SK-N-MC (cell line): Measurements from ENCODE around the gene EEFSEC.

Experiments used
- DNase-seq: peaks from one replicate; pipeline ENCODE4 v3.0.0-alpha.2; 2011; ENCODE audit warnings: low read depth, low spot score
- H3K27ac ChIP-seq: fragments of 200-600 bp; sonication (generic); 2 replicates; pipeline ENCODE4 v1.5.1; 2016; ENCODE audit warnings: mixed run types
- H3K36me3 ChIP-seq: fragments of 200-600 bp; sonication (generic); 2 replicates; pipeline ENCODE4 v1.6.1; 2017; ENCODE audit warnings: antibody characterized with exemption, low read length, mixed read lengths; ENCODE audit not compliant: insufficient read depth
- H3K4me3 ChIP-seq: fragments of 200-600 bp; sonication (generic); 2 replicates; pipeline ENCODE4 v1.5.1; 2016
- H3K9ac ChIP-seq: fragments of 200-600 bp; sonication (generic); 2 replicates; pipeline ENCODE4 v1.8.0; 2017; ENCODE audit warnings: mixed run types, mixed read lengths; ENCODE audit not compliant: insufficient read length
- H3K9me3 ChIP-seq: fragments of 200-600 bp; sonication (generic); 2 replicates; pipeline ENCODE4 v1.6.1; 2017; ENCODE audit warnings: low read depth, mild to moderate bottlenecking, antibody characterized with exemption, low read length, moderate library complexity, mixed read lengths
- EZH2 ChIP-seq: fragments of 200-600 bp; sonication (generic); IDR thresholded peaks from one replicate; pipeline ENCODE4 v1.6.1; 2017; ENCODE audit warnings: antibody characterized with exemption
- FOXP2 ChIP-seq: optimal IDR thresholded peaks from 2 replicates; pipeline ENCODE3; 2011; ENCODE audit warnings: mild to moderate bottlenecking, moderate library complexity; ENCODE audit not compliant: insufficient read depth; ENCODE audit errors: extremely low read length, control extremely low read depth
- POLR2AphosphoS5 ChIP-seq: IDR thresholded peaks from 2 replicates; pipeline ENCODE4 v1.6.1; 2012; ENCODE audit warnings: mild to moderate bottlenecking, low read depth, low read length, borderline replicate concordance

Gene EEFSEC

GRCh38 chr3:128419311-128419710 lies 266.0 kb downstream of the EEFSEC start:
- DNase-seq: no peak
- Histone ChIP-seq H3K9me3 (no peaks in the 10 kb centered on the region), H3K27ac (no peak overlapping the region), H3K36me3 (no peaks in the 10 kb centered on the region), H3K9ac (no peak overlapping the region), H3K4me3 (no peak overlapping the region)
- TF ChIP-seq EZH2: no peak
- no peak for TF ChIP-seq FOXP2
- TF ChIP-seq POLR2AphosphoS5: no peak

GRCh38 chr3:128420289-128420688 lies 267.0 kb downstream of the EEFSEC start:
- Histone ChIP-seq H3K4me3 (no peak overlapping the region), H3K27ac (no peak overlapping the region), H3K9ac (no peak overlapping the region), H3K36me3 (no peaks in the 10 kb centered on the region), H3K9me3 (no peaks in the 10 kb centered on the region)
- TF ChIP-seq EZH2 (no peak), FOXP2 (no peak), POLR2AphosphoS5 (no peak)
- DNase-seq: no peak

GRCh38 chr3:128420720-128421438 lies 267.6 kb downstream of the EEFSEC start:
- no peak for DNase-seq
- H3K27ac ChIP-seq: no peak overlapping the region
- H3K4me3 ChIP-seq: no peak overlapping the region
- H3K36me3 ChIP-seq: no peaks in the 10 kb centered on the region
- H3K9ac ChIP-seq: no peak overlapping the region
- TF ChIP-seq EZH2 (no peak), POLR2AphosphoS5 (no peak), FOXP2 (no peak)
- H3K9me3 ChIP-seq: no peaks in the 10 kb centered on the region

GRCh38 chr3:128421439-128421836 lies 268.2 kb downstream of the EEFSEC start:
- H3K9ac ChIP-seq: no peak overlapping the region
- no peak overlapping the region for H3K4me3 ChIP-seq
- H3K36me3 ChIP-seq: no peaks in the 10 kb centered on the region
- DNase-seq: no peak
- H3K27ac ChIP-seq: no peak overlapping the region
- TF ChIP-seq EZH2 (no peak), FOXP2 (no peak), POLR2AphosphoS5 (no peak)
- no peaks in the 10 kb centered on the region for H3K9me3 ChIP-seq

- Histone ChIP-seq H3K27ac (no peak overlapping the region), H3K9me3 (no peaks in the 10 kb centered on the region)
Observed at GRCh38 chr3:128421966-128422365, 268.7 kb downstream of the EEFSEC start.

GRCh38 chr3:128422762-128423524 lies 269.7 kb downstream of the EEFSEC start:
- Histone ChIP-seq H3K4me3 (no peak overlapping the region), H3K9ac (no peak overlapping the region), H3K9me3 (no peaks in the 10 kb centered on the region), H3K36me3 (no peaks in the 10 kb centered on the region), H3K27ac (no peak overlapping the region)
- TF ChIP-seq FOXP2 (no peak), EZH2 (no peak), POLR2AphosphoS5 (no peak)
- DNase-seq: no peak

More at GRCh38 chr3:128421966-128422365, 268.7 kb downstream of the EEFSEC start:
- no peak for DNase-seq
- no peak for TF ChIP-seq EZH2
- TF ChIP-seq FOXP2: no peak
- no peak for TF ChIP-seq POLR2AphosphoS5
- Histone ChIP-seq H3K9ac (no peak overlapping the region), H3K4me3 (no peak overlapping the region), H3K36me3 (no peaks in the 10 kb centered on the region)

- H3K9me3 ChIP-seq: no peaks in the 10 kb centered on the region
- DNase-seq: no peak
- 0 out of 2 replicates have a peak overlapping the region, but pooled peaks have one; percentile 28 for H3K27ac ChIP-seq
- TF ChIP-seq FOXP2 (no peak), POLR2AphosphoS5 (no peak), EZH2 (no peak)
- H3K36me3 ChIP-seq: no peaks in the 10 kb centered on the region
- no peak overlapping the region for H3K4me3 ChIP-seq
- H3K9ac ChIP-seq: no peak overlapping the region
Observed at GRCh38 chr3:128423525-128424147, 270.4 kb downstream of the EEFSEC start.

- peak overlapping the region; percentile 17; the same call in 1 of the 2 replicates for H3K4me3 ChIP-seq
- H3K9ac ChIP-seq: no peak overlapping the region
- H3K27ac ChIP-seq: peak overlapping the region; percentile 55; the same call in 1 of the 2 replicates
- H3K9me3 ChIP-seq: no peaks in the 10 kb centered on the region
- TF ChIP-seq POLR2AphosphoS5 (no peak), FOXP2 (no peak), EZH2 (no peak)
- peak; percentile 52 for DNase-seq
- H3K36me3 ChIP-seq: no peaks in the 10 kb centered on the region
Observed at GRCh38 chr3:128424508-128425069, 271.3 kb downstream of the EEFSEC start.
